Esophagus squamous epithelium (tissue), 5 donors: ENCODE measurements around the gene ATP8A2. TPM values are rescaled to one million over a fixed set of nuclear protein-coding genes. Genes with fewer than 3 reads are reported as not detected.

Experiments
- DNase-seq: peaks from one replicate; lab custom pipeline; 2025; lab: John Stamatoyannopoulos, UW
- H3K27ac ChIP-seq, 4 donors: fragments of 200-600 bp; sonication (generic); one replicate each; pipeline ENCODE4 v1.5.1; 2016 to 2019; ENCODE audit warnings: mild to moderate bottlenecking in 1 of 4
- H3K27me3 ChIP-seq, 4 donors: fragments of 200-600 bp; sonication (generic); 1 replicate in 3 of 4; 2 replicates in 1 of 4; pipeline versions ENCODE4 v1.5.1 to v1.6.0; 2017 to 2021; ENCODE audit warnings: antibody characterized with exemption in 1 of 4
- H3K36me3 ChIP-seq, 3 donors: fragments of 200-600 bp; sonication (generic); one replicate each; pipeline ENCODE4 v1.5.1; 2016 to 2019
- H3K4me1 ChIP-seq, 3 donors: fragments of 200-600 bp; sonication (generic); one replicate each; pipeline ENCODE4 v1.5.1; 2017 to 2019
- H3K4me3 ChIP-seq, 4 donors: fragments of 200-600 bp; sonication (generic); 1 replicate in 3 of 4; 2 replicates in 1 of 4; pipeline ENCODE4 v1.5.1; 2016 to 2019; ENCODE audit warnings: mild to moderate bottlenecking in 2 of 4, moderate library complexity in 1 of 4
- H3K9me3 ChIP-seq, 3 donors: fragments of 200-600 bp; sonication (generic); one replicate each; pipeline ENCODE4 v1.5.1; 2016 to 2019
- POLR2A ChIP-seq, 4 donors: fragments of 450-650 bp; IDR thresholded peaks; one replicate each; pipeline ENCODE4 v1.6.1; 2017; ENCODE audit warnings: antibody characterized with exemption in 4 of 4, mild to moderate bottlenecking in 4 of 4, moderate library complexity in 3 of 4
- WGBS, 2 donors: methylation state at CpG; one replicate each; pipeline ENCODE4 v1.1.5; 2018; 5-methylcytosine and 5-hydroxymethylcytosine counted together
- intact Hi-C: fragments of 100-400 bp; cut with DNase I; formaldehyde crosslinking; loops from one replicate; pipeline ENCODE4 v1.15.0; 2022
- total RNA-seq, 4 donors: library from RNA; depleted of rRNA; stranded (reverse); fragments of >200 nt; gene quantifications; one replicate each; pipeline ENCODE4 v1.1.0, GENCODE V29; 2016
- TF ChIP-seq, protein P1 (sequence below), 6 experiments: fragments of 450-650 bp in 4 of 6; fragments of 200-600 bp in 2 of 6; sonication (generic) in 2 of 6; IDR thresholded peaks; one replicate each; pipeline ENCODE4 v1.5.1; 2016 to 2019; ENCODE audit warnings: antibody characterized with exemption in 6 of 6, mild to moderate bottlenecking in 4 of 6, moderate library complexity in 4 of 6
- donor health status: DM: yes; HTN: yes; CAD: no.

The ATP8A2 gene
- total RNA-seq, 4 donors from 2014 or later, result not detected

DNA sequence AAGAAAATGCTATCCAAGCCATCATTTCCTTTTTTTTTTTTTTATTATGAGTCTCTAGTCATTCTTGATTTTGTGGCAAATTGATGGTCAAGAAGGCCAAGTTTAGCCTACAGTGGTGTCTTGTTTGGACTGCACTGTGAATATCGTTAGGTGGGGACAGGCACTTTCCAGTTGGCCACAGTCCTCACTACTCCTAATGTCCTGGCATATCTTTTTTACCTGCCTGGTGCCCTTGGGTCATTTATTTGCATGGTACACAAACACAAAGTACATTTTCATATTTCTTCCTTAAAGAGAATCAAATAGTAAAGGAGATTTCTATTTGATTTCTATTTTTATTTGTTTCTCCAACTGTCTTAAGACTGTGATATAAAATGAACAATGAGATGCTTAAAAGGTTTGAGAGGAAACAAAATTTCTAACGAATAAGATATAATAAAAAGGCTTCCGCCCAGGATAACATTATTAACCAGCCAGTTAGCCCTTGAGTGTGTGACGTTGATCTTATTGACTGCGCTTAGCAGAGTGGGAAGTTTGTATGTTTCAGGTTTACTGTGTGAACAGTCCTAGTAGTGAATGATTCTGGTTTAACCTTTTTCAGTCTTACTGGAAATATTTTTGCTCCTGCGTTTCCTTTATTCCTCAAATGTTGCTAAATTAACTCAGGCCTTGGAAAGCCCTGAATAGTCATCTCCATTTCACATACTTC lies 312.0 kb downstream of the ATP8A2 start:
- H3K36me3 ChIP-seq, result no peaks in the 10 kb centered on the region
- no peaks in the 10 kb centered on the region for H3K27me3 ChIP-seq
- intact Hi-C loops, result no loop called here
- H3K4me3 ChIP-seq, result no peak overlapping the region
- H3K4me1 ChIP-seq, result no peaks in the 10 kb centered on the region
- 82 to 88% methylated on average over 6 of the region's 6 CpGs for whole genome bisulfite sequencing, 2 donors
- H3K9me3 ChIP-seq, result no peaks in the 10 kb centered on the region
- DNase-seq, result no peak
- TF ChIP-seq, protein P1, sequence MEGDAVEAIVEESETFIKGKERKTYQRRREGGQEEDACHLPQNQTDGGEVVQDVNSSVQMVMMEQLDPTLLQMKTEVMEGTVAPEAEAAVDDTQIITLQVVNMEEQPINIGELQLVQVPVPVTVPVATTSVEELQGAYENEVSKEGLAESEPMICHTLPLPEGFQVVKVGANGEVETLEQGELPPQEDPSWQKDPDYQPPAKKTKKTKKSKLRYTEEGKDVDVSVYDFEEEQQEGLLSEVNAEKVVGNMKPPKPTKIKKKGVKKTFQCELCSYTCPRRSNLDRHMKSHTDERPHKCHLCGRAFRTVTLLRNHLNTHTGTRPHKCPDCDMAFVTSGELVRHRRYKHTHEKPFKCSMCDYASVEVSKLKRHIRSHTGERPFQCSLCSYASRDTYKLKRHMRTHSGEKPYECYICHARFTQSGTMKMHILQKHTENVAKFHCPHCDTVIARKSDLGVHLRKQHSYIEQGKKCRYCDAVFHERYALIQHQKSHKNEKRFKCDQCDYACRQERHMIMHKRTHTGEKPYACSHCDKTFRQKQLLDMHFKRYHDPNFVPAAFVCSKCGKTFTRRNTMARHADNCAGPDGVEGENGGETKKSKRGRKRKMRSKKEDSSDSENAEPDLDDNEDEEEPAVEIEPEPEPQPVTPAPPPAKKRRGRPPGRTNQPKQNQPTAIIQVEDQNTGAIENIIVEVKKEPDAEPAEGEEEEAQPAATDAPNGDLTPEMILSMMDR (IDR thresholded peaks at IDR 0.05), result no peak
- TF ChIP-seq POLR2A (IDR thresholded peaks at IDR 0.05), result no peak
- H3K27ac ChIP-seq, result no peak overlapping the region

DNA sequence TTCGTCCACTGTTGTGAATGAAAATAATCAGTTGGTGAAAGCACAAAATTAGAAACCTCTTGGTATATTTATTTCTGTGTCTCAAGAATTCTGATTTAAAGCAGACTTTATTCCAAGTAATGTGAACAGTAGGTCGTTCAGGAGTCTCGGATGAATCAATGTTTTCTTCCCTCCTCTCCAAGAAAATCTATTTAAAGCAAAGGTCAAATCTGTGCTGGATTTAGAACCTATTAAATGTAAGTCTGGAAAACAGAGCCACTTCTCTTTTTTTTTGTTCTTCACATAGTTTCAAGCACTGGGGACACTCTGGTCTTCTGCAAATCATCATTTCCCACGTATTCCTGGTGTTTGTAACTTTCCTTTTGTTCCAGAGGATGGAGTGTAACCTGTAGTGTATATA lies 312.7 kb downstream of the ATP8A2 start:
- no peak for DNase-seq
- Histone ChIP-seq H3K27ac (no peak overlapping the region), H3K36me3 (no peaks in the 10 kb centered on the region), H3K4me3 (no peak overlapping the region), H3K27me3 (no peaks in the 10 kb centered on the region), H3K9me3 (no peaks in the 10 kb centered on the region), H3K4me1 (no peaks in the 10 kb centered on the region)
- 60 to 66% methylated on average over 4 of the region's 4 CpGs for WGBS, 2 donors
- TF ChIP-seq, protein P1 (IDR thresholded peaks at IDR 0.05), result no peak
- no peak for TF ChIP-seq POLR2A (IDR thresholded peaks at IDR 0.05)
- intact Hi-C loops, result no loop called here

DNA sequence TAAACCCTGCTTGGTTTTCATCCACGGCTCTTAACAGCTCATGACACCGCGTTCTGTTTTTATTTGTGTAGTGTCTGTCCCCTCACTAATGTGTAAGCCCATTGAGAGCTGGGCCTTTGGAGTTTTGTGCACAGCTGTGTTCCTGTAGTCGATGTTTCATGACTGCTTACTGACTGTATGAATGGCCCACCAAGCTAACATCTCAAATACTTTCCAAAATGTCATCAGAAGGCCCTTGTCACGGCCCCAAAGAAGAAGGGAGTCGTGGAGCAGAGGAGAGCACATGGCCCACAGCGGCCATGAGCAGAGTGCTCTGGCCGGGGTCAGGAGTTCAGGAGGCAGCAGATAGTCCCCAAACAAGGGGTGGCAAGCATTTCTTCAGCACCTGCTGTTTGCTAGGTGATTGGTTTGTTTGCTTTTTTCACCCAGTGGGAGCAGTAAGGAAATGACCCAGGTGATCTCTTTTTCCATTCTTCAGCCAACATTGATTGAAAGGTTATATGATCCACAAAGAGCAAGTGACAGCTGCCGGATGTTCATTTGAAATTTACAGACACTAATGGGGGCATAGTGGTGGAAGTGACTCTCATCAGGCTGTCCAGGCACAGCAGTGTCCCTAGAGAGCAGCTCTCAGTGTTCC lies 315.2 kb downstream of the ATP8A2 start:
- DNase-seq, result no peak
- TF ChIP-seq POLR2A (IDR thresholded peaks at IDR 0.05), result no peak
- TF ChIP-seq, protein P1 (IDR thresholded peaks at IDR 0.05), result no peak
- 76 to 85% methylated on average over 7 to 9 of the region's 9 CpGs for WGBS, 2 donors
- Histone ChIP-seq H3K4me1 (no peaks in the 10 kb centered on the region), H3K27me3 (no peaks in the 10 kb centered on the region), H3K36me3 (no peaks in the 10 kb centered on the region), H3K27ac (no peak overlapping the region), H3K9me3 (no peaks in the 10 kb centered on the region), H3K4me3 (no peak overlapping the region)
- intact Hi-C loops, result no loop called here

DNA sequence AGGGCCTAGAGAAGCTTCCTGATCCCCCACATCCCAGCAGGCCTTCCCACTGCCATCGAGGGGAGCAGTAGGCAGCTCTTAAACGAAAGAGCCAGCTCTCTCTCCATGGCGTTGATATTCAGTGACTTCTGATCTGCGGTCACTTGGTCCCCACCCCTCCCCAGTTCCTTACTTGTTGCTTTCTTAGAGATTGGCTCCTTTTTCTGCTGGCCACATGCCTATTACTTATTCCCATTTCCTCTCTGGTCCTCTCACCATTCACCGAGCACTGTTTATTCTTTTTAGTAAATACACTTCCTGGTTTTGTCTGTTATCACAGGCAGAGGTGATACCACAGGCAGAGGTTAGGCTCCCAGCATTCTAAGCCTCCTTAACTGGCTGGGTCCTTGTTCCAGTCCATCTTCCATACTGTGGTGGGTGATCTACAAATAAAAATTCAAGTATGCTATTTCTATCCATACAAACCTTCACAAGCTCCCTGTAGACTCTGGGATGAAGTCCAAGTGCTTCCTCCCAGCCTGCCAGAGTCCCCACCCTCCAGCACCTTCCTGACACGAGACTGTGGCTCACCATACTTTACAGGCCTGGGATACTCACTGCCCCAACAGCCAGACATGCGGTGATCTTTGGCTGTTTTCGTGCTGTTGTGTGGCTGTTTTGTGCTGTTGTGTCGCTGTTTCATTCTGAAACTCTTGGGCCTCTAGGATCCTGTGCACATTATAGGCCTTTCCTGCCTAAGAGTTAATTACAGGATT lies 315.9 kb downstream of the ATP8A2 start:
- intact Hi-C loops, result no loop called here
- DNase-seq, result no peak
- Histone ChIP-seq H3K4me3 (no peak overlapping the region), H3K27ac (no peak overlapping the region), H3K4me1 (no peaks in the 10 kb centered on the region), H3K27me3 (no peaks in the 10 kb centered on the region), H3K36me3 (no peaks in the 10 kb centered on the region), H3K9me3 (no peaks in the 10 kb centered on the region)
- TF ChIP-seq, protein P1 (IDR thresholded peaks at IDR 0.05), result no peak
- 57 to 64% methylated on average over 8 to 9 of the region's 9 CpGs for WGBS, 2 donors

DNA sequence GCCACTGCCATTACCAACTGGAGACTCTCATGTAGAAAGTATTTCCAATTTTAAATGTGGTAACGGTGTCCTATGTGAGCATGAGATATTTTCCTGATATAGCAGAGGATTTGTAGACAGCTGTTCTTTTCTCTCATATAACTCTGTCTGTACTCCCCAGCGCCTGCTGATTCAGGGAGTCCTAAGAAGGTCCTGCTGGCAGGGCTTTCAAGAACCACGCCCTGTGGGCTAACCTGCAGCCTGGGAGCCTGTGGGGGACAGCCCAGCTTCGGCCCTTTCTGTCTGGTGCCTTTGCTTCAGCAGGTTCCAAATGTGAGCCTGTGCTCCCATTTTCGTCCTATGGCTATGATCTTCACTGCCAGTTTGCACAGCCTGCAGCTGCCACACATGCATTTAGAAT lies 316.8 kb downstream of the ATP8A2 start:
- 59 to 77% methylated on average over 3 to 5 of the region's 5 CpGs for WGBS, 2 donors

More for the DNA sequence above, 316.8 kb downstream of the ATP8A2 start:
- TF ChIP-seq POLR2A (IDR thresholded peaks at IDR 0.05), result no peak
- TF ChIP-seq, protein P1 (IDR thresholded peaks at IDR 0.05), result no peak
- H3K9me3 ChIP-seq, result no peaks in the 10 kb centered on the region
- H3K36me3 ChIP-seq, result no peaks in the 10 kb centered on the region
- no peak for DNase-seq
- no peaks in the 10 kb centered on the region for H3K27me3 ChIP-seq
- no peak overlapping the region for H3K27ac ChIP-seq
- intact Hi-C loops, result no loop called here
- H3K4me3 ChIP-seq, result no peak overlapping the region
- H3K4me1 ChIP-seq, result no peaks in the 10 kb centered on the region
